Measurements from ENCODE around the gene FN1.

DNA sequence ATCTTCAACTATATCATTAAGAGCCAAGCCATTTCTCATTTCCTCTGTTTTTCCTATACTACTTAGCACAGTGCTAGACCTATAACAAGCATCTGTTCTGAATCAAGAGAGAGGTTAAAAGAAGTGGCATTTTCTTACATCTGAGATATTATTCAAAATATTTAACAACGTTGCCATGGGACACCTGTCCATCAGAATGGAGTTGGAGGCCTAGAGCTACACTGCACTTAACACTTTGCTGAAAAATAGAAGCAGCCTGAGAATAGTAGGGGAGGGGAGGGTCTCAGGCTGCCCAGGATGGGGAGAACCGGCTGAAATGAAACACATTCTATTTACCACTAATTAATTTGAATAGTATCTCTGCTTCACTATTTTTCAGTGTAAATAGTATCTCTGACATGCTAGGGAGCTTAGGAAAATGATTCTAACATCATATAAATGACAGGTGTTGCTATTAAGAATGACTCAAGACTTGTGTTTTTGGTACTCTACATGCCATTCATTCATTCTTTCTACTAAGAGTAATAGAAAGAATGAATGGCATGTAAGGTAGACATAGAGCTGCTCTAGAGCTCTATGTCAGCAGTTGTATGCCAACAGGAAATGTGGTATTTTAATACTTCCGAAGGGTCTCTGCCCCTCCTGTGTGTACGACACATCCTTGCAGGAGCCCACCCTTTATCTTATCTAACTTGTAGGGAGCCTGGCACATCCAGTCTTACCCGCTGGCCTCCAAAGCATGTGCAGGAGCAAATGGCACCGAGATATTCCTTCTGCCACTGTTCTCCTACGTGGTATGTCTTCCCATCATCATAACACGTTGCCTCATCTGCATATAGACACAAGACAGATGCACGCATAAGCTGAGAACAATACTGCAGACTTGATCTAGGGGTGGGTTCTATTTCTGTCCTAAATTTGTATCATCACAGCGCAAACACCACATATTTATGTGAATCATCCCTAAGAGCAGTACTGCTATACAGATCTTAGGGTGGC is 71.4 kb downstream of the FN1 start:
- TF ChIP-seq CTCF (IDR thresholded peaks at IDR 0.05) (no peak), EZH2 (IDR thresholded peaks at IDR 0.05; ENCODE audit: borderline replicate concordance, insufficient read depth, low read depth, low read length, poor library complexity, severe bottlenecking) (no peak)
